Measurements from ENCODE around the gene LRP1-AS.

Gene LRP1-AS

GRCh38 chr12:57146961-57147944 lies at the start of gene LRP1-AS:
LRP1-AS (minus strand) TSS chr12:57147619.
- in situ Hi-C loops (cut with HindIII; ENCODE audit: low sequenced_read_pairs) = no loop called here

- in situ Hi-C loops (cut with HindIII; ENCODE audit: low sequenced_read_pairs) = no loop called here
These were observed 49.5 kb upstream of the LRP1-AS start for GRCh38 chr12:57196956-57197355.

GRCh38 chr12:57196439-57196838 lies 49.0 kb upstream of the LRP1-AS start:
- in situ Hi-C loops (cut with HindIII; ENCODE audit: low sequenced_read_pairs) = no loop called here

GRCh38 chr12:57195611-57196371 lies 48.4 kb upstream of the LRP1-AS start:
- in situ Hi-C loops (cut with HindIII; ENCODE audit: low sequenced_read_pairs) = no loop called here

- in situ Hi-C loops (cut with HindIII; ENCODE audit: low sequenced_read_pairs) = no loop called here
These were observed 47.8 kb upstream of the LRP1-AS start for GRCh38 chr12:57195186-57195585.

- in situ Hi-C loops (cut with HindIII; ENCODE audit: low sequenced_read_pairs) = no loop called here
These were observed 46.8 kb upstream of the LRP1-AS start for GRCh38 chr12:57194253-57194652.

GRCh38 chr12:57193706-57194245 lies 46.4 kb upstream of the LRP1-AS start:
- in situ Hi-C loops (cut with HindIII; ENCODE audit: low sequenced_read_pairs) = no loop called here

GRCh38 chr12:57192920-57193319 lies 45.5 kb upstream of the LRP1-AS start:
- in situ Hi-C loops (cut with HindIII; ENCODE audit: low sequenced_read_pairs) = no loop called here

GRCh38 chr12:57191410-57191809 lies 44.0 kb upstream of the LRP1-AS start:
- in situ Hi-C loops (cut with HindIII; ENCODE audit: low sequenced_read_pairs) = no loop called here

- in situ Hi-C loops (cut with HindIII; ENCODE audit: low sequenced_read_pairs) = no loop called here
These were observed 43.4 kb upstream of the LRP1-AS start for GRCh38 chr12:57190821-57191220.

- in situ Hi-C loops (cut with HindIII; ENCODE audit: low sequenced_read_pairs) = no loop called here
These were observed 42.6 kb upstream of the LRP1-AS start for GRCh38 chr12:57190037-57190436.

GRCh38 chr12:57188090-57188425 lies 40.6 kb upstream of the LRP1-AS start:
- in situ Hi-C loops (cut with HindIII; ENCODE audit: low sequenced_read_pairs) = no loop called here

GRCh38 chr12:57187222-57188089 lies 40.0 kb upstream of the LRP1-AS start:
- in situ Hi-C loops (cut with HindIII; ENCODE audit: low sequenced_read_pairs) = no loop called here

GRCh38 chr12:57185906-57186508 lies 38.6 kb upstream of the LRP1-AS start:
- in situ Hi-C loops (cut with HindIII; ENCODE audit: low sequenced_read_pairs) = no loop called here

GRCh38 chr12:57185403-57185802 lies 38.0 kb upstream of the LRP1-AS start:
- in situ Hi-C loops (cut with HindIII; ENCODE audit: low sequenced_read_pairs) = no loop called here

GRCh38 chr12:57183939-57184725 lies 36.7 kb upstream of the LRP1-AS start:
- in situ Hi-C loops (cut with HindIII; ENCODE audit: low sequenced_read_pairs) = no loop called here

GRCh38 chr12:57182918-57183575 lies 35.6 kb upstream of the LRP1-AS start:
- in situ Hi-C loops (cut with HindIII; ENCODE audit: low sequenced_read_pairs) = no loop called here

GRCh38 chr12:57181561-57182155 lies 34.2 kb upstream of the LRP1-AS start:
- in situ Hi-C loops (cut with HindIII; ENCODE audit: low sequenced_read_pairs) = no loop called here

- in situ Hi-C loops (cut with HindIII; ENCODE audit: low sequenced_read_pairs) = no loop called here
These were observed 33.7 kb upstream of the LRP1-AS start for GRCh38 chr12:57181072-57181471.

All from DLD1 (cell line).